Measurements from ENCODE around the gene DMAC2. TPM values are rescaled to one million over a fixed set of nuclear protein-coding genes. Genes with fewer than 3 reads are reported as not detected.

The DMAC2 gene
- total and polyA plus RNA-seq, 2 of the 13 experiments (the other 11 are each of a cell fraction or from before 2014, with no cell fraction given) = 39.0 to 66.0 TPM

DNA sequence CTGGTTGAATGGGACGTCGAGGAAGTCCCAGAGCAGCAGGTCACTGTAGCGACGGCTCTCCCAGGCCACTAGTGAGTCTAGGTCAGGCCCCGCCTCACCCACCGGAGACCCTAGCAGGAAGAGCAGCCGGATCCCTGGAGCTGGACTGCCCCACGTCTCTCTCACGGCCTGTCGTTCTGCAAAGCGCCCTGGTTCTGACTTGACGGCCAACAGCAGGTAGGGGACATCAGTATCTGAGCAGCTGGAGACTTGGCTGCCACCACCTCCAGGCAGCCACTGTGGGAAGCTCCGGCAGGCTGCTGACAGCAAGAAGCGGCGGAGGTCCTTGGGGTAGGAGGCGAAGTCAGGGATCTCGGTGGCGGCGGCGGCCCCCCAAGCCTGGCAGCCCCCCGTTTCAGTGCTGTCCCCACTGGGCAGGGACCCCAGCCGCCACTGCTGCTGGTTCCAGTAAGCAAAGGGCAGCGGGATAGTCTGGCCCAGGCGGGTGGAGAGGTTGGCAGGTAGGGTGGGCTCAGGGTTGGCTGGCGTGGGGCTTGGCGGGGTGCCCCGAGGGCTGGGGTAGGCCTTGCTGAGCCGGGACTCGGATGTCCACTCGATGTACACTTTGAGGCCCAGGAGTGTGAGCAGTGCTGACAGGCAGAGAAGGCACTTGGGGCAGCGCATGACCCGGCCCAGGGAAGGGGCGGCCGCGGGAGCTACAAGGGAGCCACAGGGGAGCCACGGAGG is 13.4 kb downstream of the DMAC2 start:
- Histone ChIP-seq H3K36me3 (replicated peaks in 1 of 2; ENCODE audit: control insufficient read depth in 1 of 2, insufficient read depth in 2 of 2, low read length in 2 of 2) (peaks cover 11 to 12% of the 10 kb centered on the region in 2 experiments; a peak in 3 of 5 replicates), H3K27me3 (ENCODE audit: control insufficient read depth in 1 of 2, insufficient read depth in 2 of 2, low read length in 2 of 2) (no peaks in the 10 kb centered on the region), H3K9me3 (ENCODE audit: low read length) (no peaks in the 10 kb centered on the region), H3K4me2 (ENCODE audit: low read depth, low read length) (peak overlapping the region; percentile 90), H4K20me1 (ENCODE audit: insufficient read depth, low read length) (no peaks in the 10 kb centered on the region), H3K9ac (ENCODE audit: insufficient read depth, low read depth, low read length) (peak overlapping the region; percentile 80), H2AFZ (ENCODE audit: low read length) (no peak overlapping the region), H3K27ac (ENCODE audit: extremely low read length, insufficient read depth, low read length) (no peak overlapping the region), H3K4me1 (ENCODE audit: insufficient read depth, low read length) (peaks cover 44% of the 10 kb centered on the region), H3K4me3 (replicated peaks in 1 of 3; ENCODE audit: insufficient read depth in 1 of 3, low read depth in 2 of 3, low read length in 3 of 3) (peak overlapping the region in 2 of 3 experiments; percentile 62 to 76; a peak in 3 of 6 replicates), H3K79me2 (ENCODE audit: insufficient read depth, low read length) (no peaks in the 10 kb centered on the region)
- FAIRE-seq (no peak), ATAC-seq (peak; percentile 12), DNase-seq (ENCODE audit: low spot score) (no peak)
- no TSS peak for BruUV-seq (replicated peaks)
- ChIA-PET POLR2A (interaction anchor here (0.9 to 3.7 kb wide), 9 partner anchors 9 to 164 kb away, joined by 3 to 55 read pairs (median 4); partner anchors contain the start of genes B9D2 and DMAC2), CTCF (ENCODE audit: low intra/inter-chr PET ratio, low total read pairs) (no interaction called here)
- intact Hi-C loops (cut with micrococcal nuclease; ENCODE audit: unreplicated experiment) = no loop called here
- TF ChIP-seq, protein P1, sequence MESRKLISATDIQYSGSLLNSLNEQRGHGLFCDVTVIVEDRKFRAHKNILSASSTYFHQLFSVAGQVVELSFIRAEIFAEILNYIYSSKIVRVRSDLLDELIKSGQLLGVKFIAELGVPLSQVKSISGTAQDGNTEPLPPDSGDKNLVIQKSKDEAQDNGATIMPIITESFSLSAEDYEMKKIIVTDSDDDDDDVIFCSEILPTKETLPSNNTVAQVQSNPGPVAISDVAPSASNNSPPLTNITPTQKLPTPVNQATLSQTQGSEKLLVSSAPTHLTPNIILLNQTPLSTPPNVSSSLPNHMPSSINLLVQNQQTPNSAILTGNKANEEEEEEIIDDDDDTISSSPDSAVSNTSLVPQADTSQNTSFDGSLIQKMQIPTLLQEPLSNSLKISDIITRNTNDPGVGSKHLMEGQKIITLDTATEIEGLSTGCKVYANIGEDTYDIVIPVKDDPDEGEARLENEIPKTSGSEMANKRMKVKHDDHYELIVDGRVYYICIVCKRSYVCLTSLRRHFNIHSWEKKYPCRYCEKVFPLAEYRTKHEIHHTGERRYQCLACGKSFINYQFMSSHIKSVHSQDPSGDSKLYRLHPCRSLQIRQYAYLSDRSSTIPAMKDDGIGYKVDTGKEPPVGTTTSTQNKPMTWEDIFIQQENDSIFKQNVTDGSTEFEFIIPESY (CRISPR knock-in tag; IDR thresholded peaks at IDR 0.05) = peak; percentile 79; the same call in 1 of the 2 replicates
- TF ChIP-seq, protein P2, sequence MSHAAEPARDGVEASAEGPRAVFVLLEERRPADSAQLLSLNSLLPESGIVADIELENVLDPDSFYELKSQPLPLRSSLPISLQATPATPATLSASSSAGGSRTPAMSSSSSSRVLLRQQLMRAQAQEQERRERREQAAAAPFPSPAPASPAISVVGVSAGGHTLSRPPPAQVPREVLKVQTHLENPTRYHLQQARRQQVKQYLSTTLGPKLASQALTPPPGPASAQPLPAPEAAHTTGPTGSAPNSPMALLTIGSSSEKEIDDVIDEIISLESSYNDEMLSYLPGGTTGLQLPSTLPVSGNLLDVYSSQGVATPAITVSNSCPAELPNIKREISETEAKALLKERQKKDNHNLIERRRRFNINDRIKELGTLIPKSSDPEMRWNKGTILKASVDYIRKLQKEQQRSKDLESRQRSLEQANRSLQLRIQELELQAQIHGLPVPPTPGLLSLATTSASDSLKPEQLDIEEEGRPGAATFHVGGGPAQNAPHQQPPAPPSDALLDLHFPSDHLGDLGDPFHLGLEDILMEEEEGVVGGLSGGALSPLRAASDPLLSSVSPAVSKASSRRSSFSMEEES (CRISPR knock-in tag; IDR thresholded peaks at IDR 0.05) = no peak
- TF ChIP-seq HNRNPL (IDR thresholded peaks at IDR 0.05; ENCODE audit: low read depth, low read length) = 0 out of 2 replicates have a peak, but pooled peaks have one; percentile 11
- no peak for TF ChIP-seq SMAD1 (CRISPR knock-in tag; IDR thresholded peaks at IDR 0.05; ENCODE audit: borderline replicate concordance, low read depth)
- TF ChIP-seq RARA (CRISPR knock-in tag; IDR thresholded peaks at IDR 0.05) = 0 out of 2 replicates have a peak, but pooled peaks have one; percentile 10
- peak; percentile 61 for TF ChIP-seq ZBTB38 (CRISPR knock-in tag; IDR thresholded peaks at IDR 0.05)
- 0 out of 2 replicates have a peak, but pooled peaks have one; percentile 21 for TF ChIP-seq ZNF274 (CRISPR knock-in tag; IDR thresholded peaks at IDR 0.05)
- TF ChIP-seq KMT2A (CRISPR knock-in tag; IDR thresholded peaks at IDR 0.05) = no peak
- peak; percentile 54 for TF ChIP-seq AGO2 (optimal IDR thresholded peaks at IDR 0.05; ENCODE audit: low read depth, low read length)
- WGBS (ENCODE audit: low lambda C conversion rate) = 89% methylated on average over 19 of the region's 36 CpGs
- in situ Hi-C loops (cut with HindIII; ENCODE audit: extremely low pct_ligation_motif_present, low pct_unique_long_range_greater_than_20kb) = no loop called here

Measured in HepG2 (cell line).